Metanephros (tissue), 1 donor: ENCODE results near the gene SLC6A5. TPM values are rescaled to one million over a fixed set of nuclear protein-coding genes. Genes with fewer than 3 reads are reported as not detected.

Source experiments
- total RNA-seq: library from RNA; depleted of rRNA; stranded (reverse); fragments of >200 nt; gene quantifications from one replicate; pipeline ENCODE4 v1.2.3, GENCODE V29; 2014

SLC6A5 gene
- total RNA-seq, result 0.18 TPM

DNA sequence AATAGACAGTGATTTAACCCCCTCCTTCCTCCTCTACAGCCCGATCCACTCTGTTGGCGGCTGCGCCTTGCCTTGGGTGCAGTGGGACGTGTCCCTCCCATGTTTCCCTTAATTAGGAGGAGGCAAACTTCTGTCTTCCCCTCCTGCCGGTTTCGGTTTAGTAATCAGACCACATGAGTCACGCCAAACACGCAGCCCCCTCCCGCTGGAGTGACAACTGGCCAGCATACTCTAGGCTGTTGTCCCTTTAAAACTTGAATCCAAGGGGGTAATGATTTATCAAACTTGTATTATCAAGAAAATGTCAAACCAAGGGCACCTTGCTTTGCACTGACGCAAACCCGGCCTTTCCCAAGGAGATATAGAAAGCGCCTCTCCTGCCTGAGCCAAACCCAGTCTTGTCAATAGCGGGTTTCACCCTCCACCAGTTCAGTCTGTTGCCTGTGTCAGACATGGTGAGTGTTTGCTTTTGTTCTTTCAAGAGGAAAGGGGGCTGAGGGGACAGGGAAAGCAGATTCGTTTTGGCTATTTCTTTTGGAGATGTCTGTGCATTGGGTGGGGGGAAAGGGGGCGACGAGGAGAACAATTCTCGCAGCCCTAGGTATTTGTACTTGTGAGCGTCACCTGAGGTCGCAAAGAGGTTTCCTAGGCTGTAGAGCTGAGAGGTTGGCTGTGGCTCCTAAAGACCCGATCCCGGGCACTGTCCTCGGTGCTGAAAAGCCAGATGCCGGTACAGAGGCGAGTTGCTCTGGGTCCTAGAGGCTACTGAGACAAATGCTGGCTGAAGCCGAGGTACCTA lies at the start of gene SLC6A5:
TSS of gene SLC6A5 (plus strand) at position 388 of the 799 bp plus-strand sequence. CDS start at position 453, 65 bp downstream.

DNA sequence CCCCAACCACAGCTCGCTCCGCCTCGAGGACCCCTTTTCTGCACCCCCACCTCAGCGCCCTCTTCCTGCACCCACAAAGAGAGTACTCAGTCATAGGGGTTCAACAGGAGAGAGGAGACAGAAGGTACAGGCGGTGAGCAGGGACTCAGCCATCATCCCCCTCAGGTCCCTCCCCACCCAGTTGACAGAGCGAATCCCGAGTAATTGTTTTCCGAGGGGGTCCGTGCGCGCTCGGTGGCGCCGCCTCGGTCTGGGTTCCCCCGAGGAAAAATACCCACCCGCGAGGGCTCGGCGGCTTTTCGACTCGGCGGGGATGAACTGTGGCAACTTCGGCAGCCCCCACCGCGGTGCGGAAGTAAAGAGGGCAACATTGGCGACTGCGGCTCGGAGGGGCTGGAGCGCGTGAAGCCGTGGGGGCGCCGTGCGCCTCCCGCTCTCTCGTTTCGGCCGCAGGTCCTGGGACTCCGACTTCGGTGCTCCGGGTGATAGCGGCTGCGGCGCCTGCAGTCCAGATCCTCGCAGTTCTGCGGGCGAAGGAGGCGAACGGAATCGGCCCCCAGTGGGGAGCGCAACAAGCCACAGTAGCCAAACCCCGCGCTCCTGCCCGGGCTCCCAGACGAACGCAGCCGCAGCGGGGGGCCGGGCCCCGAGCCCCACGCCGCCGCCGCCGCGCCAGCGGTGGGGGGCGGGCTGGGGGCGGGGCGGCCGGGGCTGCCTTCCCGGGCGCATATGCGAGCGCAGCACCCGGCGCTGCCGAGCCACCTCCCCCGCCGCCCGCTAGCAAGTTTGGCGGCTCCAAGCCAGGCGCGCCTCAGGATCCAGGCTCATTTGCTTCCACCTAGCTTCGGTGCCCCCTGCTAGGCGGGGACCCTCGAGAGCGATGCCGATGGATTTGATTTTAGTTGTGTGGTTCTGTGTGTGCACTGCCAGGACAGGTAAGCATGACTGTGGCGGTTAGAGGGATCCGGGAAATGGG lies 69.7 kb downstream of the SLC6A5 start, which contains the start of gene NELL1:
TSS of gene NELL1 (plus strand) at position 743 of the 976 bp plus-strand sequence.

Other genes with a start within 250 kb of the SLC6A5 start
- gene HTATIP2, start 235.9 kb upstream of the SLC6A5 start, total RNA-seq, result 2.1 TPM
- 24.0 TPM for gene PRMT3, start 211.9 kb upstream of the SLC6A5 start, total RNA-seq
- gene NELL1, start 70.0 kb downstream of the SLC6A5 start, total RNA-seq, result 6.0 TPM